ENCODE data around the gene KIF2A.
A peak's percentile ranks its signal among the peaks of the same experiment; 100 is the strongest.

Gene KIF2A

GRCh38 chr5:62395210-62395950 is 89.4 kb downstream of the KIF2A start:
- Histone ChIP-seq H3K9ac (ENCODE audit: low read depth in 1 of 2, low read length in 2 of 2) (no peak overlapping the region), H3K27ac (ENCODE audit: low read depth in 2 of 2, low read length in 2 of 2) (no peak overlapping the region), H3K36me3 (ENCODE audit: control insufficient read depth in 2 of 2, insufficient read depth in 2 of 2, low read length in 2 of 2) (peaks cover 22 to 40% of the 10 kb centered on the region in 2 donors), H3K4me3 (ENCODE audit: low read length in 2 of 2) (no peak overlapping the region), H3K4me1 (ENCODE audit: control insufficient read depth in 2 of 2, insufficient read depth in 2 of 2, low read length in 2 of 2) (no peaks in the 10 kb centered on the region), H3K9me3 (ENCODE audit: control insufficient read depth in 2 of 2, low read length in 2 of 2) (no peaks in the 10 kb centered on the region), H3K27me3 (ENCODE audit: control insufficient read depth in 2 of 2, insufficient read depth in 2 of 2, low read length in 2 of 2) (no peaks in the 10 kb centered on the region)

DNA sequence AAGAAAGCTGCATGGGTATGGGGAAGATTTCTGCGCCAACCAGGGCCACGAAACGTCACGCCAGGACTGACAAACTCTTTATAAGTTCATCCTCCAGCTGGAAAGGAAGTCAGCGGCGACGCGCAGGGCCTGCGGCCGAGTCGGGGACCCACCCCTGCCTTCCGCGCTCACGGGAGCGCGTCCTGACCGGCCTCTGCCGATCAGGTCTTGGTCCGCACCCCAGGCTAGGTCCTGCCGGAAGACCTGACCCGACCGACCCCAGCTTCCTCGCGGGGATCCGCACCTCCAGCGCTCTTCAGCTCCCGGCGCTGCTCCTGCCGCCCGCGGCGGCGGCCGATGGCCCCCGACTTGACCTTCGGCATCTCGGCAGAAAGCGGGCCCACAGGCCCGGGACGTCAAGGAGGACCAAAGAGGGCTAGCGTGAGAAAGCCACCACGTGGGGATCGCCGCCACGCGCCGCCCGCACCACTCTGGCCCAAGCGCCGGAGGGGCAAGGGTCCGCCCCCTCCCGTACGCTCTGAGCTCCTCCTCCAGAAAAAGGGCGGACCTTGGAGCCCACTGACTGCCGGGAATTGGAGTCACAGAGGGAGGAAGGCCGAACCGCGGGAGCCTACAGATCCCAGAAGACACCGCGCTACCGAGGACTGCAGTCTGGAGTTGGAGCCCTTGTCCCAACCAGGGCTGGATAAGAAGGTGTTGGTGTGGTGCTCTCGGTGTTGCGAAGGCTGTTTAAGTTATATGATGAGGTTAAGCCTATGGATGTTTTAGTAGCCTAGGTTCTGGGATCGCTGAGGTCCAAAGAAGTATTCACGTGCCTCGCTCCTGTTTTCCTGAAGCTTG is 97.6 kb downstream of the KIF2A start, which contains the start of gene DIMT1:
Gene DIMT1 (minus strand): TSS at position 495 of the 840 bp plus-strand sequence. CDS start 133 bp downstream, at position 362.
- Histone ChIP-seq H3K27me3 (ENCODE audit: control insufficient read depth in 2 of 2, insufficient read depth in 2 of 2, low read length in 2 of 2) (no peaks in the 10 kb centered on the region), H3K27ac (ENCODE audit: low read depth in 2 of 2, low read length in 2 of 2) (peak within 1 kb of the TSS; percentile 95 to 96), H3K4me1 (ENCODE audit: control insufficient read depth in 2 of 2, insufficient read depth in 2 of 2, low read length in 2 of 2) (peaks cover 8 to 13% of the 10 kb centered on the region in 2 donors), H3K9me3 (ENCODE audit: control insufficient read depth in 2 of 2, low read length in 2 of 2) (no peaks in the 10 kb centered on the region), H3K9ac (ENCODE audit: low read depth in 1 of 2, low read length in 2 of 2) (peak within 1 kb of the TSS; percentile 96), H3K36me3 (ENCODE audit: control insufficient read depth in 2 of 2, insufficient read depth in 2 of 2, low read length in 2 of 2) (peaks cover 0 to 3% of the 10 kb centered on the region in 2 donors), H3K4me3 (ENCODE audit: low read length in 2 of 2) (peak within 1 kb of the TSS; percentile 92 to 95)

- Histone ChIP-seq H3K9me3 (ENCODE audit: control insufficient read depth in 2 of 2, low read length in 2 of 2) (no peaks in the 10 kb centered on the region), H3K4me3 (ENCODE audit: low read length in 2 of 2) (peak within 1 kb of the TSS; percentile 97 to 98), H3K27ac (ENCODE audit: low read depth in 2 of 2, low read length in 2 of 2) (peak within 1 kb of the TSS; percentile 34 to 61), H3K27me3 (ENCODE audit: control insufficient read depth in 2 of 2, insufficient read depth in 2 of 2, low read length in 2 of 2) (no peaks in the 10 kb centered on the region), H3K9ac (ENCODE audit: low read depth in 1 of 2, low read length in 2 of 2) (peak within 1 kb of the TSS; percentile 63 to 82), H3K36me3 (ENCODE audit: control insufficient read depth in 2 of 2, insufficient read depth in 2 of 2, low read length in 2 of 2) (no peaks in the 10 kb centered on the region), H3K4me1 (ENCODE audit: control insufficient read depth in 2 of 2, insufficient read depth in 2 of 2, low read length in 2 of 2) (peaks cover 10 to 11% of the 10 kb centered on the region in 2 donors)
Observed at GRCh38 chr5:62412549-62413329, 106.7 kb downstream of the KIF2A start, which contains the start of gene IPO11. Gene IPO11 (plus strand): TSS chr5:62412763. CDS start chr5:62437280, 24,517 bp downstream.

DNA sequence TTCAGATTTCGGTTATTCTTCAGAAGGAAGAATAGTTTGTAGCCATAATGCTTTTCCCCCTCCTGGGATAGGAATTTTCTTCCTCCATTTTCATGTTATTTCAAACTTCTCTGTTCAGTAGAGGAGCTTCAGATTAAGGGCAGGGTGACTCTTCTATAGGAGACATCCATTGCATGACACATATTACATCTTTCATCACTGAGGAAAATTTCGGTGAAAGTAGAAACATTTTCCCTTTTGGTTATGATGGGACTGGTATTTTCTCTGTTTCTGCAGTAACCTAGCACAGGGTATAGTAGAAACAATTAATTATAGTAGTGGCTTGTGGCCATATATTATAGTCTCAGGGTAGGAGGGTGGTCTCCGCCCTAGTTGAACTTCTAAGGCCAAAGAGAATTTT is 107.7 kb downstream of the KIF2A start:
- no peaks in the 10 kb centered on the region for H3K36me3 ChIP-seq (ENCODE audit: control insufficient read depth in 2 of 2, insufficient read depth in 2 of 2, low read length in 2 of 2)
- no peaks in the 10 kb centered on the region for H3K9me3 ChIP-seq (ENCODE audit: control insufficient read depth in 2 of 2, low read length in 2 of 2)
- no peak overlapping the region for H3K9ac ChIP-seq (ENCODE audit: low read depth in 1 of 2, low read length in 2 of 2)
- H3K4me3 ChIP-seq (ENCODE audit: low read length in 2 of 2), result peak overlapping the region; percentile 97 to 98
- H3K27me3 ChIP-seq (ENCODE audit: control insufficient read depth in 2 of 2, insufficient read depth in 2 of 2, low read length in 2 of 2), result no peaks in the 10 kb centered on the region
- H3K27ac ChIP-seq (ENCODE audit: low read depth in 2 of 2, low read length in 2 of 2), result no peak overlapping the region
- H3K4me1 ChIP-seq (ENCODE audit: control insufficient read depth in 2 of 2, insufficient read depth in 2 of 2, low read length in 2 of 2), result peaks cover 10 to 11% of the 10 kb centered on the region in 2 donors

DNA sequence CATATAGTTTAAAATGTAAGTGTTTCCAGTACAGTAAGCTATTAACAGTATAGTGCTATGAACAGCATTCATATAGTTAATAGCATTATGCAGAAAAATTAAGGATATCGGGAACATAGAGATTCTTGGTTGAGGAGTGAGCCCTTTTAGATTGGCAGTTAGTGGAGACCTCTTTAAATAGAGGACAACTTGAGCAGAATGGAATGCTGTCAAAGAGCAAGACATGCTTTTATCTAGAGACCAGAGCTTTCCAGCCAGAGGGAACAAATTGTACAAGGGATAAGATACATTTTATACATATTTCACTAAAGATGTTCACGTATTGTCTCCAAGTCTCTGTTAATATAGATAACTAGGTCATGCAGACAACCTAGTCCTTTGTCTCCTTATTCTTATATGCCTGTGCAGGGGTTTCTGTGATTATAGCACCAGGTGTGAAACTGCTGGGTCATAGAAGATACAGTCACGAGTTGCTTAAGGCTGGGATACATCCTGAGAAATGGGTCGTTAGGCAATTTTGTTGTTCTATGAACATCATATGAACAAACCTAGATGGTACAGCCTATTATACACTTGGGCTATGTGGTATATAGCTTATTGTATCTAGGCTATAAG is 112.6 kb downstream of the KIF2A start:
- Histone ChIP-seq H3K9ac (ENCODE audit: low read depth in 1 of 2, low read length in 2 of 2) (no peak overlapping the region), H3K36me3 (ENCODE audit: control insufficient read depth in 2 of 2, insufficient read depth in 2 of 2, low read length in 2 of 2) (no peaks in the 10 kb centered on the region), H3K27me3 (ENCODE audit: control insufficient read depth in 2 of 2, insufficient read depth in 2 of 2, low read length in 2 of 2) (no peaks in the 10 kb centered on the region), H3K4me1 (ENCODE audit: control insufficient read depth in 2 of 2, insufficient read depth in 2 of 2, low read length in 2 of 2) (peaks cover 0 to 3% of the 10 kb centered on the region in 2 donors), H3K27ac (ENCODE audit: low read depth in 2 of 2, low read length in 2 of 2) (no peak overlapping the region), H3K4me3 (ENCODE audit: low read length in 2 of 2) (no peak overlapping the region), H3K9me3 (ENCODE audit: control insufficient read depth in 2 of 2, low read length in 2 of 2) (no peaks in the 10 kb centered on the region)

DNA sequence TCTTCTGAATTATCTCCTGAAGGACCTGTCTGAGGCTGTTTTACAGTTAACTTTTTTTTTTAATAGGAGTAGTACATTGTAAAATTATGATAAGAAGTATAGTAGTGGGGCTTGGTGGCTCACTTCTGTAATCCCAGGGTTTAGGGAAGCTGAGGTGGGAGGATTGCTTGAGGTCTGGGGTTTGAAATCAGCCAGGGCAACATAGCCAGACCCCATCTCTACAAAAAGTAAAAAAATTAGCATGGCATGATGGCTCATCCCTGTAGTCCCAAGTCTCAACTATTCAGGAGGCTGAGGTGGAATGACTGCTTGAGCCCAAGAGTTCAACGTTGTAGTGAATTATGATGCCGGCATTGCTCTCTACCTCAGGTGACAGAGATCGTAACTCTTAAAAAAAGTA is 113.6 kb downstream of the KIF2A start:
- Histone ChIP-seq H3K4me1 (ENCODE audit: control insufficient read depth in 2 of 2, insufficient read depth in 2 of 2, low read length in 2 of 2) (no peaks in the 10 kb centered on the region), H3K27me3 (ENCODE audit: control insufficient read depth in 2 of 2, insufficient read depth in 2 of 2, low read length in 2 of 2) (no peaks in the 10 kb centered on the region), H3K9ac (ENCODE audit: low read depth in 1 of 2, low read length in 2 of 2) (no peak overlapping the region), H3K36me3 (ENCODE audit: control insufficient read depth in 2 of 2, insufficient read depth in 2 of 2, low read length in 2 of 2) (no peaks in the 10 kb centered on the region), H3K4me3 (ENCODE audit: low read length in 2 of 2) (no peak overlapping the region), H3K9me3 (ENCODE audit: control insufficient read depth in 2 of 2, low read length in 2 of 2) (no peaks in the 10 kb centered on the region), H3K27ac (ENCODE audit: low read depth in 2 of 2, low read length in 2 of 2) (no peak overlapping the region)

GRCh38 chr5:62421414-62421813 is 115.4 kb downstream of the KIF2A start:
- H3K36me3 ChIP-seq (ENCODE audit: control insufficient read depth in 2 of 2, insufficient read depth in 2 of 2, low read length in 2 of 2), result no peaks in the 10 kb centered on the region
- no peaks in the 10 kb centered on the region for H3K9me3 ChIP-seq (ENCODE audit: control insufficient read depth in 2 of 2, low read length in 2 of 2)
- H3K4me3 ChIP-seq (ENCODE audit: low read length in 2 of 2), result no peak overlapping the region
- no peak overlapping the region for H3K27ac ChIP-seq (ENCODE audit: low read depth in 2 of 2, low read length in 2 of 2)
- H3K4me1 ChIP-seq (ENCODE audit: control insufficient read depth in 2 of 2, insufficient read depth in 2 of 2, low read length in 2 of 2), result no peaks in the 10 kb centered on the region
- H3K27me3 ChIP-seq (ENCODE audit: control insufficient read depth in 2 of 2, insufficient read depth in 2 of 2, low read length in 2 of 2), result no peaks in the 10 kb centered on the region
- H3K9ac ChIP-seq (ENCODE audit: low read depth in 1 of 2, low read length in 2 of 2), result no peak overlapping the region

DNA sequence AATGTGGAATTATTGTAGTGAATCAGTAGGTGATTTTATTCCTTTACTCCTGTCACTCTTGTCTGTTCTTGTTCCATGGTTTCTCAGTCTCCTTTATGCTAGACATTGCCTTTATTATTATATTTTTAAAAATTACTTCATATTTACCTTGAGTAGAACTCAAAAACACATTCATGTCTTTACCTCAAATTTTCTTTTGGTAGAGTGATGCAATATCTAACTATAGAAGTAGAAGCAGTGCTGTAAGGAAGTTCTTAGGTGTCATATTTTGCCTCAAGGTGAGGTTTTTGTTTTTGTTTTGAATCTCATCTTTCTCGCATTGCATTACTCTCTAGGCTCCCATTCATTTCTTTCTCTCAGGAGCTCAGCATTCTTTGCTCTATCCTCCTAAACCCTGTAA is 118.8 kb downstream of the KIF2A start:
- Histone ChIP-seq H3K4me1 (ENCODE audit: control insufficient read depth in 2 of 2, insufficient read depth in 2 of 2, low read length in 2 of 2) (no peaks in the 10 kb centered on the region), H3K27me3 (ENCODE audit: control insufficient read depth in 2 of 2, insufficient read depth in 2 of 2, low read length in 2 of 2) (no peaks in the 10 kb centered on the region), H3K9me3 (ENCODE audit: control insufficient read depth in 2 of 2, low read length in 2 of 2) (no peaks in the 10 kb centered on the region), H3K4me3 (ENCODE audit: low read length in 2 of 2) (no peak overlapping the region), H3K9ac (ENCODE audit: low read depth in 1 of 2, low read length in 2 of 2) (no peak overlapping the region), H3K36me3 (ENCODE audit: control insufficient read depth in 2 of 2, insufficient read depth in 2 of 2, low read length in 2 of 2) (no peaks in the 10 kb centered on the region), H3K27ac (ENCODE audit: low read depth in 2 of 2, low read length in 2 of 2) (no peak overlapping the region)

GRCh38 chr5:62431735-62432620 is 126.0 kb downstream of the KIF2A start:
- peaks cover 0 to 2% of the 10 kb centered on the region in 2 donors for H3K4me1 ChIP-seq (ENCODE audit: control insufficient read depth in 2 of 2, insufficient read depth in 2 of 2, low read length in 2 of 2)
- H3K36me3 ChIP-seq (ENCODE audit: control insufficient read depth in 2 of 2, insufficient read depth in 2 of 2, low read length in 2 of 2), result no peaks in the 10 kb centered on the region
- no peak overlapping the region for H3K4me3 ChIP-seq (ENCODE audit: low read length in 2 of 2)
- no peak overlapping the region for H3K27ac ChIP-seq (ENCODE audit: low read depth in 2 of 2, low read length in 2 of 2)
- no peaks in the 10 kb centered on the region for H3K9me3 ChIP-seq (ENCODE audit: control insufficient read depth in 2 of 2, low read length in 2 of 2)
- H3K9ac ChIP-seq (ENCODE audit: low read depth in 1 of 2, low read length in 2 of 2), result no peak overlapping the region
- H3K27me3 ChIP-seq (ENCODE audit: control insufficient read depth in 2 of 2, insufficient read depth in 2 of 2, low read length in 2 of 2), result no peaks in the 10 kb centered on the region
